HG02884 (cell line): ENCODE data around the gene GOSR1.
"Not testable (repeated sequence)": the region's sequence is repeated elsewhere in the genome, so short reads cannot be mapped to it uniquely, and the experiment has no call there.

ENCODE experiments used
- ATAC-seq: cut with Tn5 transposase; IDR thresholded peaks from one replicate; pipeline ENCODE4 v1.9.1; 2021; ENCODE audit warnings: mild to moderate bottlenecking, moderate library complexity; ENCODE audit not compliant: unreplicated experiment

The GOSR1 gene

GRCh38 chr17:30541802-30542201, 64.6 kb downstream of the GOSR1 start:
- no peak for ATAC-seq

GRCh38 chr17:30543456-30543855, 66.2 kb downstream of the GOSR1 start:
- no peak for ATAC-seq

- ATAC-seq: no peak
Measured at GRCh38 chr17:30545024-30545423, 67.8 kb downstream of the GOSR1 start.

GRCh38 chr17:30547778-30548573, 70.8 kb downstream of the GOSR1 start:
- no peak for ATAC-seq

GRCh38 chr17:30549181-30549580, 72.0 kb downstream of the GOSR1 start:
- ATAC-seq: not testable (repeated sequence)

- no peak for ATAC-seq
Measured at GRCh38 chr17:30549864-30550511, 72.8 kb downstream of the GOSR1 start.

GRCh38 chr17:30550512-30551273, 73.5 kb downstream of the GOSR1 start:
- ATAC-seq: no peak

GRCh38 chr17:30551274-30551995, 74.2 kb downstream of the GOSR1 start:
- not testable (repeated sequence) for ATAC-seq

GRCh38 chr17:30551996-30552339, 74.8 kb downstream of the GOSR1 start:
- no peak for ATAC-seq

- ATAC-seq: no peak
Measured at GRCh38 chr17:30552994-30553566, 75.9 kb downstream of the GOSR1 start.

- ATAC-seq: not testable (repeated sequence)
Measured at GRCh38 chr17:30553823-30554440, 76.7 kb downstream of the GOSR1 start.

- ATAC-seq: no peak
Measured at GRCh38 chr17:30554839-30555751, 77.9 kb downstream of the GOSR1 start.

- ATAC-seq: no peak
Measured at GRCh38 chr17:30555942-30556341, 78.7 kb downstream of the GOSR1 start.

- no peak for ATAC-seq
Measured at GRCh38 chr17:30556374-30557332, 79.4 kb downstream of the GOSR1 start.

- ATAC-seq: no peak
Measured at GRCh38 chr17:30557916-30558685, 80.9 kb downstream of the GOSR1 start.

- ATAC-seq: no peak
Measured at GRCh38 chr17:30558686-30559545, 81.7 kb downstream of the GOSR1 start.
